GM21515 (cell line): ENCODE data around the gene MARCHF9.
"Not testable (repeated sequence)": the region's sequence is repeated elsewhere in the genome, so short reads cannot be mapped to it uniquely, and the experiment has no call there.

Source experiments
- ATAC-seq: cut with Tn5 transposase; IDR thresholded peaks from one replicate; pipeline ENCODE4 v1.9.1; 2021; ENCODE audit not compliant: unreplicated experiment

The MARCHF9 gene

GRCh38 chr12:57769594-57769993 lies 14.7 kb downstream of the MARCHF9 start:
- ATAC-seq, result no peak

DNA sequence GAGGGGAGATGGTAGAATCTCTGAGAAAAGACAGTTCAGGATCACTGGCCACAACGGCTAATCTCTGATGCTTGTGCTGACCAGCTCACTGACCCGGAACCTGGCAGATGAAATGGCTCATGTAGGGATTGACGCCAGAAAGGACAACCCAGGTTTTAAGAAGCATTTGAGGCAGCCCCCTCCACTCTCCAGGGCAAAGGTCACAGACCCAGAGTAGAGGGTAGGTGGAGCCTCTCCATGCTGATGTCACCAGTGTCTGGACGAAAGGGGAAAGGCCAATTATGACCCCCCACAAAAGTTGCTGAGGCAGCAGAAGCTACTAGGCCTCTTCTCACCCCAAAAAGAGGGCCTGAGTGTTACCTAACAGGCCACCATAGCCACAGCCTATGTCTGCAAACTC lies 15.8 kb downstream of the MARCHF9 start:
- no peak for ATAC-seq

DNA sequence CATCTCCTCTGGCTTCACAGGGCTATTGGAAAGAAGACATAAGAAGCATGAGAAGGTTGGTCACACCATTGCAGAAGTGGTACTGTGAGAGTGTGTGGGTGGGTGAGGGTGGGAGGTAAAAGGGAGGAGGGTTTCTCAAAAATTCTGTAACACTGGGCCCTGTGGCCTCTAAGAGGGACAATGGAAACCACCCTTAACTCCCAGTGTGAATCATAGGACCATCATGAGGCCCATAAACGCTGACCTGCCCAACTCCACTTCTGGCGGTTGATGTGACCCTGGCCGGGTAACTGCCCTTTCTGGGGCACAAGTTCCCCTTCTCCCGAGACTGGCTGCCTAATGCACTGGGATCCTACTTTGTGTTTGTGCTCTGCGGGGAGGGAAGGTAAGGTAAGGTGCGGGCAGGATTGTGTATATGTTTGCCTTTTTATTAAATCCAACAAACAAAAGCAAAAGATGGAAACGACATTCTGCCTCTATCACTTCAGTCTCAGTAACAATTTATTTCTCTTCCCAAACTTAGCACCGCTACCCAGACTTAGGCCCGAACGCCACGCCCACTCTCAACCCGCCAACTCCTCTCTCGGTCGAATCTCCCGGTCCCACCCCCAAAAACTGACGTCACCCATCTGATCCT lies 16.5 kb downstream of the MARCHF9 start:
- ATAC-seq, result peak; percentile 68

DNA sequence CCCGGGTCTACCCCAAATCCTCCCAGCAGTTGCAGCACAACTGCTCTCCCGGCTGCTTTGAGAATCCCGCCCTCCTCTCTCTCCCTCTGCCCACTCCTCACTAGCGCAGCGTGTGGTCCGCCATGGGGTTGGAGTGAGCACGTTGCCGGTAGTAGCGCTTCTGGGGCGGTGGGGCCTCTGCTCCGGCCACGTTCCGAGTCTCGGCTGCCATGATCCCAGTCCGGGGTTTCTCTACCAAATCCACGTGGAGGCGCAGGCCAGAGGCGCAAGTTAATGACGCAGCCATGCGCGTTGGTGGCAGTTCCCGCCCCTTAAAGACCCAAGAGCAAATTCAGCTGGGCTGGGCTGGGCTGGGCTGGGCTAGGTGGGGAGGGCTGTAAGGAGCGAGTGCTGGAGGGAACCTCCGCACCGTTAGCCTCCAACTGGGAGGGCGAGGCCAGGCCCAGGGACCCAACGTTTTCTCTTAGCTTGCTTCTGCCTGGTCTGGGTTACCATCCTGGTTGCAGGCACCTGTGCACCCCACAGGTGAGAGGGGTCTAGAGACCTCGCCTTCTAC lies 17.0 kb downstream of the MARCHF9 start, which contains the start of gene METTL1:
Gene METTL1 (minus strand): TSS at position 233 of the 556 bp plus-strand sequence. CDS start 22 bp downstream, at position 211.
- ATAC-seq, result peak; percentile 82

DNA sequence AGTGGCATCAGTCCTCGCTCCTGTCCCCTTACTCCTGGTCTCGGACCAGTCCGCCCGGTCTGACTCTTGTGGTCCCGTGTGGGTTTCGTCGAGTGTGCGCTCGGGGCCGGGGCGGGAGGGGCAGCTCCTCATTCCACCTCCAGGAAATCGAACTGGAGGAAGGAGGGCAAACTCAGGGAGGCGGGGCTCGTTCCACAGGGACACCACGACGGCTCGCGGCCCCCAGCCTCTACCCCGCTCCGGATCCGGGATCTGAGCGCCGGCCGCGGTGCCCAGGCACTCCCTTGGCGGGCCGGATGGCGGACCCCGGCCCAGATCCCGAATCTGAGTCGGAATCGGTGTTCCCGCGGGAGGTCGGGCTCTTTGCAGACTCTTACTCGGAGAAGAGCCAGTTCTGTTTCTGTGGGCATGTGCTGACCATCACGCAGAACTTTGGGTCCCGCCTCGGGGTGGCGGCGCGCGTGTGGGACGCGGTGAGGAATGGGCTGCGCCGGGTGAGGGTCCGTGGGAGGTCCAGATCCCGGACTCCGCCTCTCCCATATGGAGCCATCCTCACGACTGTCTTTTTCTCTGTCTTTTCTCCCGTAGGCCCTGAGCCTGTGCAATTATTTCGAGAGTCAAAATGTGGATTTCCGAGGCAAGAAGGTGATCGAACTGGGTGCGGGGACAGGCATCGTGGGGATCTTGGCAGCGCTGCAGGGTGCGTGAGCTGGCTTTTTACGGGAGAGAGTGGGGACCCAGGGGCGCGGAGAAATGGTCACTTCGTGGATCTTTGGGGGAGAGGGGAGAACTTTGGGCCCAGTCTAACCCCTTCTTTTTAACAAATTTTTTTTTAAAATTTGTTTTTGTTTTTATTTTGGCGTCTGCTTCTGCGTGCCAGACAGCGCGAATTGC lies 17.8 kb downstream of the MARCHF9 start, which contains the start of gene EEF1AKMT3:
Gene EEF1AKMT3 (plus strand): TSS at position 186 of the 894 bp plus-strand sequence. CDS start 111 bp downstream, at position 297.
- peak; percentile 20 for ATAC-seq

GRCh38 chr12:57774634-57775033 lies 19.7 kb downstream of the MARCHF9 start:
- ATAC-seq, result not testable (repeated sequence)

GRCh38 chr12:57775044-57775443 lies 20.1 kb downstream of the MARCHF9 start:
- no peak for ATAC-seq

GRCh38 chr12:57775563-57776246 lies 20.8 kb downstream of the MARCHF9 start:
- no peak for ATAC-seq

DNA sequence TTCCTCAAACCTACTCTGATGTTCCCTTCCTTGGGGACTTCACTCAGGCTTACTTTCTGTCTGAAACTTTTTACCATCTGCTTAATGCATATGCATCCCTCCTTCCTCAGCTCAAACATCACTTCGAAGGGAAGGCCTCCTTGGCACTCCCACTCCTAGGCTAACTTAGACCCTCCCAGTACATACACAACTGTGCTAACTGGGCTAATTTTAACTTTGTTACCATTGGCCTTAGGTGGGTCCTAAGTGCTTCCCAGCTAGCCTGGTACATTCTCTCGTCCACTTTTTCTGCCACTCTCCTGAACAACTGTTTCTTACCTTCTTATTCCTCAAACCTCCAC lies 21.3 kb downstream of the MARCHF9 start:
- no peak for ATAC-seq

DNA sequence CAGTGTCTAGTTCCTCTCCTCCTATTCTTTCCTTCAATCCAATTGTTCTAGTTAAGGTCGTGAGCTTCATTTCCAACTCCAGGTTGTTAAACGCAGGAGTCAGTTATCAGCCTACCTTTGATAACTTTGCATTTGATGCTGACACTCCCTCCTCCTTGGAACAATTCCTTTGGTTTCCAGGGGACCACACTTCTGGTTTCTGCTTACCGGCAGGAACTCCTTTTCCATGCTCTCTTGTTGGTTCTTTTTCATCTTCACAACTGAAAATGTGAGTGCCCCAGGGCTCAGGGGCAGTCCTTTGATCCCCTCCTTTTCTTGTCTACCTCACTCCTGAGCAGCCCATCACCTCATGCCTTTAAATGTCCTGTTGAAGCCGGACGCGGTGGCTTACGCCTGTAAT lies 22.5 kb downstream of the MARCHF9 start:
- no peak for ATAC-seq

- no peak for ATAC-seq
Observed at GRCh38 chr12:57777911-57778310, 23.0 kb downstream of the MARCHF9 start.

DNA sequence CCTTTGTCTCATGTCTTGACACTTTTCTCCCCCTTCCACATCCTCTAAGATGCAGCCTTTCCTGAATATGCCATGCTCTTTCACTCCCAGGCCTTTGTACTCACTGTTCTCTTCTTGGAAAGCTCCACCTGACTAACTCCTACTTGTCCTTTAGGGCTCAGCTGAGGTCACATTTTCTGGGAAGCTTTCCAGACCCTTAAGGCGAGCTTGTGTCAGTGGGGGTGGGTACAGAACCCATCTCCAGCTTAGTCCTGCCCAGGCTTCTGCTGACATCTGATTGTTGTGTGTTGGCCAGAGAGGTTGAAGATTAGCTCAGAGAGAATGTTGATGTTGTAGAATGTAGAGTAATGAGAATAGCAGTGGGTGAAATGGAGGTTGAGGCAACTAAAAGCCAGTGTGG lies 24.8 kb downstream of the MARCHF9 start:
- no peak for ATAC-seq

GRCh38 chr12:57780284-57780897 lies 25.5 kb downstream of the MARCHF9 start:
- no peak for ATAC-seq

DNA sequence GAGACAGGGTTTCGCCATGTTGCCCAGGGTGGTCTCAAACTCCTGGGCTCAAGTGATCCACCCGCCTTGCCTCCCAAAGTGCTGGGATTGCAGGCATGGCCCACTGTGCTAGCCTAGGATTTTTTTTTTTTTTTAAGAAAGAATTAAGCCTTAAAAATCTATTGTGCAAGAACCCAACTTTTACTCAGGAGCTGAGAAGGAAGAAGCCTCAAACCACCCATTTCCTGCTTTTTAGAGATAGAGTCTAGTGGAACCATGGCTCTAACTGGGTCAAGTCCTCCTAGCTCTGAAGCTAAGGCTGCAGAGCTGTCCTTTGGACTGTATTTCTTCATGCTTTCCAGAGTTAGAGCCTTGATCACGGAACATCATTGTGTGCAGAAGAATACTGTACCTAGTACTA lies 26.3 kb downstream of the MARCHF9 start:
- no peak for ATAC-seq

- no peak for ATAC-seq
Observed at GRCh38 chr12:57781801-57782200, 26.9 kb downstream of the MARCHF9 start.

GRCh38 chr12:57782243-57782607 lies 27.3 kb downstream of the MARCHF9 start:
- no peak for ATAC-seq

GRCh38 chr12:57782608-57783465 lies 27.9 kb downstream of the MARCHF9 start, which contains the start of gene TSFM:
TSS of gene TSFM (plus strand) at chr12:57782787. CDS start at chr12:57782802, 15 bp downstream.
- ATAC-seq, result peak; percentile 81

- no peak for ATAC-seq
Observed at GRCh38 chr12:57783466-57783801, 28.5 kb downstream of the MARCHF9 start.

- ATAC-seq, result no peak
Observed at GRCh38 chr12:57783861-57784260, 29.0 kb downstream of the MARCHF9 start.

DNA sequence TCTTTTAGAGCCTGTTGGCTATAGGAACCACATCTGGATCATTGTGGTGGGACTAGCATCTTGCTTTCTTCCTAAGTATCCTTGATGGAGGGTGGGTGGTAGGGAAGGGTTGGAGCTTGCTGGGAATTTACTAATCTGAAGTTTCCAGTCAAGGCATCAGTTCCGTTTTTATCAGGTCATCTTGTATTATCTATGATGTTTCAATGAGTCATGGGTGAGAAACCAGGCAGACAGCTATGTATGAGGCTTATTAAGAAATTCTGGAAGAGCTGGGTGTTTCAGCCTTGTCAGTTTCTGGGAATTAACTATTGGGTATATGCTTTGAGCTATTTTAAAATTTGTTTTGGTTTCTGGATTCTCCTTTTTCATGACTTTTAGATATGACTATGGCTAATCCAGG lies 39.0 kb downstream of the MARCHF9 start:
- ATAC-seq, result no peak
